Kidney (tissue), 14 donors: ENCODE data around the gene ETNK1. TPM values are rescaled to one million over a fixed set of nuclear protein-coding genes. Genes with fewer than 3 reads are reported as not detected.

Source experiments
- DNase-seq, 5 donors: peaks; one replicate each; pipeline ENCODE4 v3.0.0-alpha.2; 2013 to 2020
- FAIRE-seq: peaks from 2 replicates; lab custom pipeline; 2012; peaks lifted over from hg19 to GRCh38; lab: Jason Lieb, UNC
- H3K27ac ChIP-seq, 2 donors: one replicate each; pipeline ENCODE4 v1.7.0; 2013; ENCODE audit warnings: low read depth in 2 of 2, low read length in 2 of 2, inconsistent platforms in 1 of 2
- H3K27me3 ChIP-seq: one replicate; pipeline ENCODE4 v1.7.1; 2013; ENCODE audit warnings: low read length, inconsistent platforms; ENCODE audit not compliant: control insufficient read depth, insufficient read depth
- H3K36me3 ChIP-seq, 3 donors: one replicate each; pipeline versions ENCODE4 v1.7.0 to v1.7.1; 2013; ENCODE audit warnings: low read length in 3 of 3, control low read depth in 1 of 3, inconsistent platforms in 1 of 3; ENCODE audit not compliant: insufficient read depth in 3 of 3, control insufficient read depth in 2 of 3
- H3K4me1 ChIP-seq, 3 donors: one replicate each; pipeline versions ENCODE4 v1.7.0 to v1.7.1; 2013; ENCODE audit warnings: low read length in 3 of 3, inconsistent platforms in 1 of 3, low read depth in 1 of 3; ENCODE audit not compliant: control insufficient read depth in 2 of 3, insufficient read depth in 2 of 3
- H3K4me3 ChIP-seq, 3 donors: one replicate each; pipeline versions ENCODE4 v1.7.0 to v1.8.1; 2013; ENCODE audit warnings: low read length in 3 of 3, control low read depth in 1 of 3, inconsistent platforms in 1 of 3
- H3K9ac ChIP-seq, 3 donors: one replicate each; pipeline versions ENCODE4 v1.7.0 to v1.7.1; 2013; ENCODE audit warnings: low read length in 3 of 3, control low read depth in 1 of 3, inconsistent platforms in 1 of 3
- H3K9me3 ChIP-seq, 3 donors: one replicate each; pipeline versions ENCODE4 v1.7.0 to v1.7.1; 2013; ENCODE audit warnings: low read length in 3 of 3, control low read depth in 1 of 3, inconsistent platforms in 1 of 3; ENCODE audit not compliant: control insufficient read depth in 2 of 3, insufficient read depth in 1 of 3
- CTCF ChIP-seq: IDR thresholded peaks from 3 replicates; pipeline ENCODE4 v1.5.1; 2012; ENCODE audit warnings: mild to moderate bottlenecking, moderate library complexity, borderline replicate concordance; ENCODE audit not compliant: insufficient read depth; ENCODE audit errors: extremely low read depth
- intact Hi-C: fragments of 100-400 bp; cut with DNase I; formaldehyde crosslinking; loops from one replicate; pipeline ENCODE4 v1.11.1; 2022
- polyA plus RNA-seq: library from polyadenylated mRNA; stranded (reverse); fragments of 350-450 nt; fragmentation: Illumina TruSeq; extraction: RNeasy Lipid Tissue Mini Kit (QIAGEN cat#74804); gene quantifications from one replicate; pipeline ENCODE4 v1.2.3, GENCODE V29; 2014; ENCODE audit warnings: low read depth, low replicate concordance; ENCODE audit not compliant: insufficient read depth
- total RNA-seq: library from RNA; stranded (reverse); fragmentation: NEBNext Ultra II Directional; extraction: Animal tissue kit (Norgen Biotek cat#: 25700); gene quantifications from one replicate; pipeline ENCODE4 v1.2.1, GENCODE V29; 2021
- donor health status: control.
- donor health status: control.
- donor health status: control.
- donor health status: control.
- donor health status: control.
- donor health status: DM: yes; HTN: yes; CAD: no.
- donor health status: Normal renal cell carcinoma (clear cell type).

Gene ETNK1
- total and polyA plus RNA-seq, 2 donors from 2014 or later: 12.7 to 83.4 TPM

- peak overlapping the region; percentile 84 to 97 (median 92) for H3K4me3 ChIP-seq
- DNase-seq (peak in 4 of 5 donors; percentile 62 to 87 (median 84)), FAIRE-seq (no peak)
- intact Hi-C loops: no loop called here
- peak overlapping the region; percentile 98 to 99 for H3K27ac ChIP-seq
- peaks cover 2 to 7% (median 3%) of the 10 kb centered on the region in 3 donors for H3K4me1 ChIP-seq
- H3K9me3 ChIP-seq: no peaks in the 10 kb centered on the region
- no peaks in the 10 kb centered on the region for H3K36me3 ChIP-seq
- no peaks in the 10 kb centered on the region for H3K27me3 ChIP-seq
- H3K9ac ChIP-seq: peak overlapping the region; percentile 65 to 98 (median 89)
- TF ChIP-seq CTCF: no peak
Observed at GRCh38 chr12:22625762-22626294, 857 bp downstream of the ETNK1 start.

DNA sequence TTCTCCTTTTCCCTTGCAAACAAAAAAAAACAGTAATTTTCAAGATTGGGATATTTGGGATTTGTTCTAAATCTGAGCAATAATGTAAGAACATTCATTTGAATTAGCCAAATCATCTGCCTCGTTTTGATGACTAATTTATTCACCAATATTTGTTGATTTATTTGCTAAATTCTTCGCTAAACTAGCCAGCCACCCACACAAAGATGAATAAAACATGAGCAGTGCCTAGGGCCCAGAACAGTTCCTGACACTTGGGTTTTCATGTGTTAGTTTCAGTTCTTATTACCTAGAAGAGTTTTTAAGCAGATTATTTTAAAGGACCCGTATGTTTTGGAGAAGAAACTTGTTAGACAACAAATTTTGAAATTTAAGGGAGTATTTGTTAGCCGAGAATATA, 1.4 kb downstream of the ETNK1 start:
- no peak for TF ChIP-seq CTCF
- H3K9me3 ChIP-seq: no peaks in the 10 kb centered on the region
- intact Hi-C loops: no loop called here
- peak in 2 of 5 donors; percentile 60 to 73 for DNase-seq
- H3K9ac ChIP-seq: peak overlapping the region; percentile 65 to 98 (median 89)
- peak; percentile 83 for FAIRE-seq
- H3K4me1 ChIP-seq: peaks cover 2 to 7% (median 3%) of the 10 kb centered on the region in 3 donors
- H3K27ac ChIP-seq: peak overlapping the region; percentile 98 to 99
- peak overlapping the region; percentile 84 to 97 (median 92) for H3K4me3 ChIP-seq
- H3K27me3 ChIP-seq: no peaks in the 10 kb centered on the region
- H3K36me3 ChIP-seq: no peaks in the 10 kb centered on the region

DNA sequence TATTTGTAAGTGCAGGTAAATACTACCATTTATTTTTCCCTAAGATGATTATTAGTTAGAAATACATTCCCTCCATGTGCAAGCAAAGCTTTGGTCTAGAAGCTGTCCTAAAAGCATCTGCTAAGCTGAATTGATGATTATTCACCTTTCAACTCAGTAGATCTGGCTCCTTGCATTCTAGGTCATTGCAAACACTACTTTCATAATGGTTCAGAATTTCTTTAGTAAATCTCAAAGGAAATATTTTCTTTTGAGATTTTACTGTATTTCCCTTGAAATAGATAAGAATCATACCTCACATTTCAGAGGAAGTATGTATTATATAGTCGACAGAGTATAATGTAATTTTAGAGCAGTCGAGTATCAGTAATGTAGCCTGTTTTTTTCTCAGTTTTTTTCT, 2.4 kb downstream of the ETNK1 start:
- Histone ChIP-seq H3K27ac (no peak overlapping the region), H3K4me3 (peak overlapping the region; percentile 27 to 84 (median 35))
- intact Hi-C loops: no loop called here

More for the DNA sequence above, 2.4 kb downstream of the ETNK1 start:
- no peak for TF ChIP-seq CTCF
- H3K9ac ChIP-seq: peak overlapping the region; percentile 0 to 74 (median 11)
- H3K9me3 ChIP-seq: no peaks in the 10 kb centered on the region
- FAIRE-seq (no peak), DNase-seq (no peak)
- peaks cover 2 to 7% (median 3%) of the 10 kb centered on the region in 3 donors for H3K4me1 ChIP-seq
- no peaks in the 10 kb centered on the region for H3K36me3 ChIP-seq
- no peaks in the 10 kb centered on the region for H3K27me3 ChIP-seq
